Tibial artery (tissue), 4 donors: ENCODE data around the gene PEX3.
A peak's percentile ranks its signal among the peaks of the same experiment; 100 is the strongest.
"Not testable (repeated sequence)": the region's sequence is repeated elsewhere in the genome, so short reads cannot be mapped to it uniquely, and the experiment has no call there.

ENCODE experiments used
- DNase-seq, 2 donors: peaks; one replicate each; pipeline ENCODE4 v3.0.0-alpha.2; 2019
- H3K27ac ChIP-seq, 2 donors: fragments of 200-600 bp; sonication (generic) in 1 of 2; 1 replicate in 1 of 2; 2 replicates in 1 of 2; pipeline ENCODE4 v1.5.1; 2018 to 2019; ENCODE audit warnings: mild to moderate bottlenecking in 1 of 2
- H3K27me3 ChIP-seq, 2 donors: fragments of 200-600 bp; sonication (generic) in 1 of 2; one replicate each; pipeline versions ENCODE4 v1.5.1 to v1.6.0; 2016 to 2019
- H3K36me3 ChIP-seq, 3 donors: fragments of 200-600 bp; sonication (generic) in 2 of 3; one replicate each; pipeline ENCODE4 v1.5.1; 2016 to 2019; ENCODE audit warnings: mild to moderate bottlenecking in 2 of 3
- H3K4me1 ChIP-seq, 4 donors: fragments of 200-600 bp; sonication (generic) in 2 of 4; 1 replicate in 3 of 4; 2 replicates in 1 of 4; pipeline ENCODE4 v1.5.1; 2016 to 2019
- H3K4me3 ChIP-seq, 2 donors: fragments of 200-600 bp; sonication (generic) in 1 of 2; 1 replicate in 1 of 2; 2 replicates in 1 of 2; pipeline ENCODE4 v1.5.1; 2018 to 2019; ENCODE audit warnings: mild to moderate bottlenecking in 2 of 2
- H3K9me3 ChIP-seq, 3 donors: fragments of 200-600 bp; sonication (generic) in 1 of 3; one replicate each; pipeline ENCODE4 v1.5.1; 2016 to 2019
- CTCF ChIP-seq, 2 experiments: fragments of 200-600 bp in 1 of 2; fragments of 450-650 bp in 1 of 2; IDR thresholded peaks; one replicate each; pipeline ENCODE4 v1.5.1; 2017 to 2019; ENCODE audit warnings: antibody characterized with exemption in 2 of 2, mild to moderate bottlenecking in 1 of 2, moderate library complexity in 1 of 2
- intact Hi-C: fragments of 100-400 bp; cut with DNase I; formaldehyde crosslinking; loops from one replicate; pipeline ENCODE4 v1.15.0; 2023; ENCODE audit warnings: low total_unique reads

The PEX3 gene

DNA sequence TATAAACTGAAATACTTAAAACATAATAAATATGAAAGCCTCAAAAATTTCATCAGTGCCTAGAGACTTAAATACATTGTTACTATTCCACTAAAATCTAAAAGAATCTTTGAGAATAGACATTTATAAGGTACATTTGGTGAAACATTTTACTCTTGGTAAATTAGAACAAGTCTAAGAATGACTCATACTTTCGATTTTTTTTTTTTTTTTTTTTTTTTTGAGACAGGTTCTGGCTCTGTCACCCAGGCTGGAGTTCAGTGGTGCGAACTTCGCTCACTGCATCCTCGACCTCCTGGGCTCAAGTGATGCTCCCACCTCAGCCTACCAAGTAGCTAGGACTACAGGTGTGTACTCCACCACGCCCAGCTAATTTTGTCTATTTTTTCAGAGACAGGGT, 54.5 kb downstream of the PEX3 start:
- intact Hi-C loops, result no loop called here
- Histone ChIP-seq H3K4me1 (peaks cover 0 to 13% (median 2%) of the 10 kb centered on the region in 4 donors), H3K9me3 (no peaks in the 10 kb centered on the region), H3K27ac (no peak overlapping the region), H3K4me3 (no peak overlapping the region), H3K27me3 (no peaks in the 10 kb centered on the region), H3K36me3 (peaks cover 13 to 49% (median 21%) of the 10 kb centered on the region in 3 donors)
- TF ChIP-seq CTCF (IDR thresholded peaks at IDR 0.05), result no peak
- no peak for DNase-seq

- no peak for DNase-seq
- peaks cover 10 to 45% (median 17%) of the 10 kb centered on the region in 3 donors for H3K36me3 ChIP-seq
- peaks cover 0 to 17% (median 5%) of the 10 kb centered on the region in 4 donors for H3K4me1 ChIP-seq
- H3K9me3 ChIP-seq, result no peaks in the 10 kb centered on the region
- H3K27ac ChIP-seq, result no peak overlapping the region
- H3K4me3 ChIP-seq, result no peak overlapping the region
- no peak for TF ChIP-seq CTCF (IDR thresholded peaks at IDR 0.05)
- H3K27me3 ChIP-seq, result no peaks in the 10 kb centered on the region
- intact Hi-C loops, result no loop called here
These were observed 54.9 kb downstream of the PEX3 start for GRCh38 chr6:143505537-143505936.

GRCh38 chr6:143506199-143506598, 55.6 kb downstream of the PEX3 start:
- intact Hi-C loops, result no loop called here
- peaks cover 0 to 21% (median 8%) of the 10 kb centered on the region in 4 donors for H3K4me1 ChIP-seq
- H3K9me3 ChIP-seq, result no peaks in the 10 kb centered on the region
- no peak overlapping the region for H3K4me3 ChIP-seq
- no peak for TF ChIP-seq CTCF (IDR thresholded peaks at IDR 0.05)
- DNase-seq, result no peak
- no peak overlapping the region for H3K27ac ChIP-seq
- H3K36me3 ChIP-seq, result peaks cover 10 to 39% (median 15%) of the 10 kb centered on the region in 3 donors
- H3K27me3 ChIP-seq, result no peaks in the 10 kb centered on the region

- H3K9me3 ChIP-seq, result no peaks in the 10 kb centered on the region
- H3K4me3 ChIP-seq, result no peak overlapping the region
- DNase-seq, result no peak
- H3K36me3 ChIP-seq, result peaks cover 10 to 37% (median 15%) of the 10 kb centered on the region in 3 donors
- intact Hi-C loops, result no loop called here
- H3K27ac ChIP-seq, result no peak overlapping the region
- H3K4me1 ChIP-seq, result peaks cover 0 to 21% (median 8%) of the 10 kb centered on the region in 4 donors
- no peak for TF ChIP-seq CTCF (IDR thresholded peaks at IDR 0.05)
- no peaks in the 10 kb centered on the region for H3K27me3 ChIP-seq
These were observed 56.0 kb downstream of the PEX3 start for GRCh38 chr6:143506620-143507019.

GRCh38 chr6:143507358-143508145, 56.9 kb downstream of the PEX3 start:
- H3K27ac ChIP-seq, result no peak overlapping the region
- no peak for TF ChIP-seq CTCF (IDR thresholded peaks at IDR 0.05)
- no peak overlapping the region for H3K4me3 ChIP-seq
- no peaks in the 10 kb centered on the region for H3K9me3 ChIP-seq
- DNase-seq, result no peak
- intact Hi-C loops, result no loop called here
- H3K4me1 ChIP-seq, result peaks cover 0 to 21% (median 12%) of the 10 kb centered on the region in 4 donors
- peaks cover 8 to 30% (median 15%) of the 10 kb centered on the region in 3 donors for H3K36me3 ChIP-seq
- no peaks in the 10 kb centered on the region for H3K27me3 ChIP-seq

DNA sequence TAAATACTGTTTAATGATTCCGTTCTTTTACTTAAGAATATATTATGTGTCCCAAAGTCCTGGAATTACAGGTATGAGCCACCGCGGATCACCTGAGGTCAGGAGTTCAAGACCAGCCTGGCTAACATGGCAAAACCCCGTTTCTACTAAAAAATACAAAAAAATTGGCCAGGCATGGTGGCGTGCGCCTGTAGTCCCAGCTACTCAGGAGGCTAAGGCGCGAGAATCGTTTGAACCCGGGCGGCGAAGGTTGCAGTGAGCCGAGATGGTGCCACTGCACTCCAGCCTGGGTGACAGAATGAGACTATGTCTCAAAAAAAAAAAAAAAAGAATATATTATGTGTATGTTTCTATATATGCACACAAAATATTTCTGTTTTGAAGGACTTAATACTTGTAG, 59.7 kb downstream of the PEX3 start:
- DNase-seq, H3K9me3 ChIP-seq, H3K27me3 ChIP-seq, intact Hi-C loops: not testable (repeated sequence)
- peaks cover 0 to 15% (median 0%) of the 10 kb centered on the region in 3 donors for H3K36me3 ChIP-seq
- H3K4me1 ChIP-seq, result peaks cover 0 to 30% (median 16%) of the 10 kb centered on the region in 4 donors
- H3K4me3 ChIP-seq, result peak overlapping the region; percentile 70 to 77
- peak overlapping the region in 1 of 2 donors; percentile 87 for H3K27ac ChIP-seq
